GM18870 (cell line): Measurements from ENCODE around the gene RTN4R.
"Not testable (repeated sequence)": the region's sequence is repeated elsewhere in the genome, so short reads cannot be mapped to it uniquely, and the experiment has no call there.

Source experiments
- ATAC-seq: cut with Tn5 transposase; IDR thresholded peaks from one replicate; pipeline ENCODE4 v1.9.1; 2021; ENCODE audit warnings: moderate library complexity; ENCODE audit not compliant: unreplicated experiment

Gene RTN4R

GRCh38 chr22:20305894-20306645 lies 38.0 kb upstream of the RTN4R start:
- no peak for ATAC-seq

DNA sequence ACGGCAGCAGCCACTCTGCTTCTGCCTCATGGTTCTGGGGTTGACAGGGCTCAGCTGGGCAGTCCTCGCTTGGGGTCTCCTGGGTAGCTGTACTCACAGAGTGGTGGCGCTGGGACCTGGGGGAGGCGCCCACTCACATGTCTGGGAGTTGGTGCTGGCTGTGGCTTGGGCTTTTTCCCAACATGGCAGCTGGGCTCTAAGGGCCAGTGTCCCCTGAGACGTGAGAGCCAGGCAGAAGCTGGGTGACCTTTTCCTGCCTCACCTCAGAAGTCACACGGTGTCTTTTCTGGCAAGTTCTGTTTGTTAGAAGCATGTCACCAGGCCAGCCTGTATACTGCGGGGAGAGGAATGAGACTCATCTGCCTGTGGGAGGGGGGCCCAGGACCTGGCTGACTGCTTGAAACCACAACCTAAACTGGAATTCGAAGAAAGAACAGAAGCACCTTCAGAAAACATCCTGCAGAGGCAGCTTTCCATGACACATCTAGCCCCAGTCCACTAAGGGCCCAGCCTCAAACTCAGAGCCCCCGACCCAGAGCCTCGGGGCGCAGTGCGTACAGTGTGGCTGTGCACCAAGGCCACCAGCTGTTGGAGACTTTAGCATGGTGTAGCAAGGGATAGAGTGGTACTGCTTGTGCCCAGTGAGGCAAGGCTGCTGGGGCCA lies 37.2 kb upstream of the RTN4R start:
- not testable (repeated sequence) for ATAC-seq

- ATAC-seq = no peak
These were observed 36.5 kb upstream of the RTN4R start for GRCh38 chr22:20304646-20305045.

- not testable (repeated sequence) for ATAC-seq
These were observed 35.1 kb upstream of the RTN4R start for GRCh38 chr22:20303229-20303534.

DNA sequence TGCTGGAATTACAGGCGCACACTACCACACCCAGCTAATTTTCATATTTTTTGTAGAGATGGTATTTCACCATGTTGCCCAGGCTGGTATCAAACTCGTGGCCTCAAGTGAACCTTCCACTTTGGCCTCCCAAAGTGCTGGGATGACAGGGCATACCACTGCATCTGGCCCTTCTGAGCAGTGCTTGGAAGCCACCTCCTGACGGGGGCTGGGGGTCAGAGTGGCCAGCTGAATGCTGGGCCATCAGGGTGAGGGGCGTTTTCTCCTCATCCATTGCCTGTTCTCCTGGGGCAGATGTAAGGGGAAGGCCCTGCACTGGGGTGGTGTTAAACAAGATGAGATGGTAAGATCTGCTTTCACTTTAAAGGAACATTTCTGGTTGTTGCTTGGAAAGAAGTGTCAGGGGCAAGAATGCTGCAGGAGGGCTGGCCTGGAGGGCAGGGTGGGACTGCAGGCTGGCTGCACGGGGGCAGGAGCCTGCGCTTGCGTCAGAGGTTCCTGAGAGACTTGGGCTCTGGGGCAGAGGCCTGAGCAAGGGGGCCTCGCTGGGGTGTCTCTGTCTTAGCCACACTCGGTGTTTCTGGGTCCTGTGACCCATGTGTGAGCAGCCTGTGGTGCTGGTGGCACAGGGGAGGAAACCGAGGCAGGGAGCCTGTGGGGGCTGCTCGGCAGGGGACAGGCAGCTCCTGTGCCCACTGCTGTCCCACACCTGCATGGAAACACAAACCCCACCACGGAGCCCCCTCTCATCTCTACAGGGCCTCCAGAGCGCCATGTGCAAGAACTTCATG lies 34.5 kb upstream of the RTN4R start:
- no peak for ATAC-seq

DNA sequence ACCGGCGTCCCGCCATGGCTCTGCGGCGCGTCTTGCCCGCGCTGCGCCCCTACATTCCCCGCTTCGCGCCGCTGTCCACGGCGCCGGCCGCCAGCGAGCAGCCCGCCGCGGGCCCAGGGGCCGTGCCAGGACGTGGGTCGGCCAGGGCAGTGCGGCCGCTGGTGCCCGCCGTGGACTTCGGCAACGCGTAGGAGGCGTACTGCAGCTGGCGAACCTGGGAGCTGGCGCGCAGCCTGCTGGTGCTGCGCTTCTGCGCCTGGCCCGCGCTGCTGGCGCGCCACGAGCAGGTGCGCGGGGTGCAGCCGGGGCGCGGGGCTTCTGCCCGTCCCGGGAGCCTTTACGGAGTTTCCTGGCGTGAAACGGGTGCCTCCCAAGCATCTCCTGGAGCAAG lies 31.6 kb upstream of the RTN4R start:
- no peak for ATAC-seq

DNA sequence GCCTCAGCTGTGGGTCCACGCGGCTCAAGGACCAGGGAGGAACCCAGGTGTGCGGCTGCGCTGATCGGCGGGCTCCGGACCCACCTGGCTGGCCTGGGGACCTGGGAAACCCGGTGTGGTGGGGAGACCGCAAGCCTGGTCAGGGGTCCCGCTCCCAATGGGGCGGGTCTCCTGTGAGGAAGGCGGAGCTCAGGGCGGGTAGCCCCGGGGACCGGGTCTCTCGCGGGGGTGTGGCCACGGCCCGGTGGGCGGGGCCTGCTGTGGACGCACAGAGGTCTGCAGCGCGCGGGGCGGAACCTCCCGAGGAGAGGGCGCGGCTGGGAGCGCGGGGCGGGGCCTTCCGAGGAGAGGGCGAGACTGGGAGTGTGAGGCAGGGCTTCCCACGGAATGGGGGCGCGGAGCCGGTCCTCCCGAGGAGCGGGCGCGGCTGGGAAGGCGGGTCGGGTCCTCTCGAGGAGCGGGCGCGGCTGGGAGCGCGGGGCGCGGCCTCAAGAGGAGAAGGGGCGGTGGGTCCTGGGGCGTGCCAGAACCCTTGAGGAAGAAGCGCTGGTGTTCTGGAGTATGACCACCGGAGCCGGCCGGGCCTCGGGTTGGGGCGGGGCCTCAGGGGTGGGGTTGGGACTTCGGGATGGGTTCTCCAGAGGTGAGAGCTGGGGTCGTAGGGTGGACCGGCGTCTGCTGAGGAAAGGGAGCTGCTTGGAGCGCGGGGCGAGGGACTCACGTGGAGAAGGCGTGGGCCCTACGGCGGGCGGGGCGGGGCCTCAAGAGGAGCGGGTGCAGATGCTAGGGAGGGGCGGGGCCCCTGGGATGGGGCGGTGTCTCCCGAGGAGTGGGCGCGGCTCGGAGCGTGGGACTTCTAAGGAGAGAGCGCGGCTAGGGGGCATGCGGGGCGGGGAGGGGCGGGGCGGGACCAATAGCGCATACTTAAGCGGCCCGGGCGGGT lies 31.0 kb upstream of the RTN4R start:
- no peak for ATAC-seq

DNA sequence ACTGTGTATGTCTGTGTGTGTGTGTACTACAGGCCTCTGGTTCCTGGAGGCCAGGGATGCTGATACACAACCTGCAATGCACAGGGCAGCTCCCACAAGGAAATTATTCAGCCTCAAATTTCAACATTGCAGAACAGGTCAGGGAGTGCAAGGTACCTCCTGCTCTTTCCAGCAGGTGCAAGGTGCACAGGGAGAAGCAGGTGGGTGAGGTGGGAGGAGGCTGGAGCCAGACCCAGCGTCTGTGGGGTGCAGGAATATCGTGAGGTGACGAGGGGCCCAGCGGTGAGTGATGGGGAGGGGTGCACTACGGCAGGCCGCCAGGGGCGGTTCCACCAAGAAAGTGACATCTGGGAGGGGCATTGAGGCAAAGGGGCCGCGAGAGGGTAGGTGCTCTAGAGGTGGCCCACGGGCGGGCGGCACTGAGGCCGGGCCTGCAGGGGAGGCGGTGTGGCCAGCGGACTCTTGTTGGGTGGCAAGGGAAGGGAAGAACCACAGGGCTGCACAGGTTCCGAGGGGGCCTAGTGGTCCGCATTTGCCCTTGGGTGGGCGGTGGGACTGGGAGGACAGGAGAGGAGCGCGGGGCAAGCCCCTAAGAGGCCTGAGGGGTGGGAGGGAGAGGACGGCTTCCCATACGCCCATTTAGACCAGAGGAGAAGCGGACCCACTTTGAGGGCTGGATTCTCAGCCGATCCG lies 30.1 kb upstream of the RTN4R start:
- ATAC-seq = no peak

DNA sequence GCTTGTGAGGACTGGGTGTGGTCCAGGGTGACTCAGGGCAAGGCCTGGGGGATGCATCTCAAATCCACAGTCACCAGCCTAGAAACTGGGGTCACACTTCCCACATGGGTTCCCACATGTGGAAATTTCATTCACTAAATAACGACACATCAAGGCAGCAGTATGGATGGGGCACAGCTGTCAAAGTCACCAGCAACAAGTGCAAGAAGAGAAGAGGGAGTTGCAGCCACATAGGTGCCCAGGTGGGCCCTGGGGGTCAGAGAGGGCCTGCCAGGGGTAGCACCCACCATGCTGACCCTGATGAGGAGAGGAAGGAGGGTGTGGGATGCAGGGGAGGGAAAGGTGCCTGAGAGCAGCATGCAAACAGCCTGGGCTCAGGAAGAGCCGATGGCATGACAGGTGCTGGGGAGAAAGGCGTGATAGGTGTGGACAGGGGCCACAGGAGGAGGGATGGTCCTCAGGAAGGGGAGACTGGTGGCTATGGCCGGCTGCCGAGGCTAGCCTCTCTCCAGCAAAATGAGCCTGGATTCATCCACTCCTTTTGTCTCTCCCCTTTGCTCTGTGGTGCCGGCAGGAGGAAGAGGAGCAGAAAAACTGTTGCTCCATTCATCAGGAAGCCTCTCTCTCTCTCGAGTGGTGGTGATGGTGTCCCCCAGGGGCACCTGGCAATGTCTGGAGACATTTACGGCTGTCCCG lies 29.4 kb upstream of the RTN4R start:
- ATAC-seq = no peak

DNA sequence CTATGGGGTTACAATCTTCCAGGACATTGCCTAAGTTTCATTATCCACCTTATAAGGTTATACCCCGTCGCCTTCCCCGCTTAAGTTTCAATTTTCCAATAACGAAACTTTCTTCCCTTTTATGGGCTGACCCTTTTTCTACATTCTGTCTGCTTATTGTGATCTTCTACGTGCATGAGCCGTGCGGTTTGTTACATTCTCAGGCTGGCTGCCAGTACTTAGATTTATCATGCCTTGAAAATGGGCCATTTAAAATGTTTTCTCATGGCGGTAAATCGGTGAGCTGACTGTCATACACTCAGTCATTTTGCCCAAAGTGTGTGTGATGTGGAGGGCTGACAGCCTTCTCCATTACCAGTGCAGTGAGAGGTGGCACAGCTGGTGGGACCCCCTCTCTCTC lies 28.5 kb upstream of the RTN4R start:
- ATAC-seq = no peak

DNA sequence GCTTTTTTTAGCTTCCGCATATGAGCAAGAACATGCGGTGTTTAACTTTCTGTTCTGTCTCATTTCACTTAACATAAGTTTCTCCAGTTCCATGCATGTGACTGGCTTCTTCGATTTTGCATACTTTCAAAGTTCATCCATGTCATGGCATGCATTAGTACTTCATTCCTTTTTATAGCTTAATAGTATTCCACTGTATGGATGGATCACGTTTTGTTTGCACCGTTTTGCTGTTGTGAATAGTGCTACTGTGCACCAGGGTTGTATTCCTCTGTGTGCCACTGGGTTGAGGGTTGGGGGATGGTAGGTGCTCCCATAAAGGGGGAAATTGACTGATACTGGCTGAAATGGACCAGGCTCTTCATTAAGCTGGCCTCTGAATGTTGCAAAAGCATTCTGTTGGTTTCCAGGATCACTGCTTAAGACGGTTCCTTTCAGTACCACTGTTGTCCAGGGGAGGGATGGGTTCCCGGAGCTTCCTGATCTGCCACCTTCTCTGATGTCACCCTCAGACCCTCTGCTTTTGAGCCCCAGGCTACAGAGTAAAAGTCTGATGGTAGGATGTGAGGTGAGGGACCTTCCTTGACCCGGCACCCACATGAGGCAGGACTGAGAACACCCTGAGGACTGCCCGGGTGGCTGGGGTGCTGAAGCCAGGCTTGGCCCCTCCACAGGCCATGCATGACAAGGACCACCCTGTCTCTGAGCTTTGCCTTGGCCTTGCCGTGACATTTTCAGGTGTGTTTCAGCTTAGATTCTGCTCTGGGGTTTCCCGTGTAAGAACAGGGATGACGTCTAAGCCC lies 27.3 kb upstream of the RTN4R start:
- ATAC-seq = no peak

- no peak for ATAC-seq
These were observed 24.6 kb upstream of the RTN4R start for GRCh38 chr22:20292673-20293232.

DNA sequence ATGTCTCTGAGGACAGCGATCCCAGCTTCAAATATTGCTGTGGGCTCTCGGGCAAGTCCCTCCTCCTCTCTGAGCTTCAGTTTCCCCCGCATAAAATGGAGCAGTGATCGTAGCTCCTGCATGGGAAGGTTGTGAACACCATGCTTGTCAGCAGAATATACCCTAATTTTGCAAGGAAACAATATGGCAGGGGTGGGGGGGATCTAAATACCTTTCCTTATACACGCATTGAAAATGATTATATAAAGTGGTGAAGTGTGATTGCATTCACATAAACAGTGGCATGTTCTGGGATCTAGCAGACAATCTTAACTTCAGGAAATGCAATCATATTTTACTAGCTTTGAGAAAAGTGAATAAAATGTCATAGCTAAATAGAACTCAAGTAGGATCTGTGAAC lies 24.0 kb upstream of the RTN4R start:
- no peak for ATAC-seq

- no peak for ATAC-seq
These were observed 23.5 kb upstream of the RTN4R start for GRCh38 chr22:20291604-20292063.

GRCh38 chr22:20291249-20291586 lies 23.1 kb upstream of the RTN4R start:
- ATAC-seq = no peak

DNA sequence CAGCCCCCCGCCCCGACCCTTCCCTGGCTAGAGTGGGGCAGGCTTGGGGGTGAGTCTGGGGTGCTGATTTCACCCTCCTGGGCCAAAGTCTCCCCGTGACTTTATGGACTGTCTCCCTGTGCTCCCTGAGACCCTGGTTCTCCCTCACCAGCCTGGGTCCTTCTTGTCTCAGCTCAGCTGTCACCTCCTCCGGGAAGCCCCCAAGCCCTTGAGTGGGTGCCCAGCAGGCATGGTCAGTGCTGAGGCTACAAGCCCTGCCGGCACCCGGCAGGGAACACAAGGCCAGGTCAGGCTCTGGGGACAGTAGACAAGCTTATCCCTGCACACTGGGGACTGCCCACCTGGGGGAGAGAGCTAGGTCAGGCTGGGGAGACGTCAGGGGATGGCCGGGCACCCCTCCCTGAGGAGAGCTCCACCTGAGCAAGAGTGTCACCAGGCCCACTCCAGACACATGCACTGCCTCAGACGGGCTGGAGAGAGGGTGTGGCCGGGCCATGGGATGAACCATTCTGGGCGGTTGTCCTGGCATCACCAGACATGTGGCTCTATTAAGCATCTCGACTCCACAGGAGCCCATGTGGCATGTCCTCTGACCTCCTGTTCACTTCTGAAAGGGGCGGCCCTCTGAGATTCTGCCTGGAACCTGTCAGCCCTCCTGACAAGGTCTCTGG lies 22.6 kb upstream of the RTN4R start:
- no peak for ATAC-seq

DNA sequence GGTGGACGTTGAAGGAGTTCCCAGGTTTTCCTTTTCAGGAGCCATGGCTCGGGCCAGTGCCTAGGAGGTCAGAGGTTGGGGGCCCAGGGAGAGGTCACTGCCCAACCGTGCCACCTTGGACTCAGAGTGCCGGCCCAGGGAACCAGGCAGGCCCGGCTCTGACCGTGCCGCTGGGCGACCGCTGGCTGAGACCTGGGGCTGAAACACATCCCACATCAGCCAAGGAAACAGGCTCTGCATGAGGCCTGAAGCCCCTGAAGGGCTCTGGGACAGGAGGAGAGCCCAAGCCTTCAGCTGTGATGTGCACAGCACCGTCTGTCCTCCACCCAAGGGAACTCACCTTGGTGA lies 21.9 kb upstream of the RTN4R start:
- ATAC-seq = no peak
